DND-41 (cell line): ENCODE results near the gene KCP.

Experiments used
- ATAC-seq: fragments of 200-7000 bp; cut with Tn5 transposase; 3 replicates; pipeline ENCODE4 v1.9.1; 2021; ENCODE audit warnings: low read depth; ENCODE audit not compliant: insufficient read depth
- DNase-seq: peaks from one replicate; pipeline ENCODE4 v3.0.0-alpha.2; 2020
- H2AFZ ChIP-seq: 2 replicates; pipeline ENCODE4 v1.6.0; 2012; ENCODE audit warnings: low read depth, low read length
- H3K27ac ChIP-seq: 2 replicates; pipeline ENCODE4 v1.5.1; 2012; ENCODE audit warnings: low read length, inconsistent platforms
- H3K27me3 ChIP-seq: fragments of 200-600 bp; sonication (generic); 2 replicates; pipeline ENCODE4 v1.6.0; 2012; ENCODE audit warnings: low read length, mild to moderate bottlenecking, inconsistent platforms; ENCODE audit not compliant: insufficient read depth, poor library complexity
- H3K36me3 ChIP-seq: 2 replicates; pipeline ENCODE4 v1.5.1; 2012; ENCODE audit warnings: low read length, inconsistent platforms; ENCODE audit not compliant: insufficient read depth
- H3K4me1 ChIP-seq: 2 replicates; pipeline ENCODE4 v1.5.1; 2012; ENCODE audit warnings: mild to moderate bottlenecking, low read length; ENCODE audit not compliant: insufficient read depth
- H3K4me2 ChIP-seq: 2 replicates; pipeline ENCODE4 v1.6.0; 2012; ENCODE audit warnings: mild to moderate bottlenecking, moderate library complexity, low read length, inconsistent platforms; ENCODE audit not compliant: insufficient read depth
- H3K4me3 ChIP-seq, 2 experiments: fragments of 200-600 bp in 1 of 2; shearing (Covaris generic) in 1 of 2; 2 replicates each; pipeline ENCODE4 v1.5.1; 2012 to 2016; ENCODE audit warnings: inconsistent platforms in 2 of 2, low read length in 2 of 2, mild to moderate bottlenecking in 2 of 2, low read depth in 1 of 2, moderate library complexity in 1 of 2
- H3K79me2 ChIP-seq: 2 replicates; pipeline ENCODE4 v1.6.0; 2012; ENCODE audit warnings: low read length, inconsistent platforms; ENCODE audit not compliant: insufficient read depth
- H3K9ac ChIP-seq: 2 replicates; pipeline ENCODE4 v1.6.0; 2012; ENCODE audit warnings: low read depth, mild to moderate bottlenecking, inconsistent platforms, low read length, moderate library complexity
- H3K9me3 ChIP-seq: 2 replicates; pipeline ENCODE4 v1.5.1; 2012; ENCODE audit warnings: low read length, moderate library complexity, mild to moderate bottlenecking, inconsistent platforms; ENCODE audit not compliant: insufficient read depth, severe bottlenecking
- H4K20me1 ChIP-seq: 2 replicates; pipeline ENCODE4 v1.6.0; 2012; ENCODE audit warnings: low read length; ENCODE audit not compliant: insufficient read depth
- CTCF ChIP-seq: IDR thresholded peaks from 2 replicates; pipeline ENCODE4 v1.5.1; 2012; ENCODE audit warnings: borderline replicate concordance, low read length, moderate library complexity, mild to moderate bottlenecking; ENCODE audit not compliant: poor library complexity, severe bottlenecking; ENCODE audit errors: extremely low read depth
- EZH2 ChIP-seq: IDR thresholded peaks from 3 replicates; pipeline ENCODE4 v1.6.1; 2012; ENCODE audit warnings: borderline replicate concordance, low read depth, mild to moderate bottlenecking, moderate library complexity, low read length, inconsistent platforms; ENCODE audit not compliant: severe bottlenecking

KCP gene

GRCh38 chr7:128852537-128853254 lies 57.8 kb downstream of the KCP start:
- H2AFZ ChIP-seq: no peak overlapping the region
- no peaks in the 10 kb centered on the region for H3K27me3 ChIP-seq
- no peak for DNase-seq
- TF ChIP-seq EZH2: no peak
- no peak for TF ChIP-seq CTCF
- no peaks in the 10 kb centered on the region for H4K20me1 ChIP-seq
- no peaks in the 10 kb centered on the region for H3K79me2 ChIP-seq
- ATAC-seq: no peak
- H3K9ac ChIP-seq: no peak overlapping the region
- no peaks in the 10 kb centered on the region for H3K9me3 ChIP-seq
- no peak overlapping the region for H3K4me3 ChIP-seq
- no peaks in the 10 kb centered on the region for H3K36me3 ChIP-seq
- no peaks in the 10 kb centered on the region for H3K4me1 ChIP-seq
- no peak overlapping the region for H3K4me2 ChIP-seq
- no peak overlapping the region for H3K27ac ChIP-seq

GRCh38 chr7:128849804-128850490 lies 60.6 kb downstream of the KCP start:
- H3K4me3 ChIP-seq: no peak overlapping the region
- H3K27ac ChIP-seq: no peak overlapping the region
- ATAC-seq (no peak), DNase-seq (no peak)
- TF ChIP-seq EZH2 (no peak), CTCF (no peak)
- no peaks in the 10 kb centered on the region for H4K20me1 ChIP-seq
- H3K79me2 ChIP-seq: no peaks in the 10 kb centered on the region
- no peaks in the 10 kb centered on the region for H3K36me3 ChIP-seq
- no peak overlapping the region for H3K9ac ChIP-seq
- no peak overlapping the region for H3K4me2 ChIP-seq
- no peak overlapping the region for H2AFZ ChIP-seq
- H3K9me3 ChIP-seq: no peaks in the 10 kb centered on the region
- no peaks in the 10 kb centered on the region for H3K4me1 ChIP-seq
- no peaks in the 10 kb centered on the region for H3K27me3 ChIP-seq

GRCh38 chr7:128849156-128849515 lies 61.4 kb downstream of the KCP start:
- TF ChIP-seq CTCF: no peak
- TF ChIP-seq EZH2: no peak
- no peaks in the 10 kb centered on the region for H3K36me3 ChIP-seq

More at GRCh38 chr7:128849156-128849515, 61.4 kb downstream of the KCP start:
- DNase-seq (no peak), ATAC-seq (no peak)
- no peaks in the 10 kb centered on the region for H4K20me1 ChIP-seq
- no peak overlapping the region for H3K27ac ChIP-seq
- no peak overlapping the region for H2AFZ ChIP-seq
- H3K9ac ChIP-seq: no peak overlapping the region
- H3K79me2 ChIP-seq: no peaks in the 10 kb centered on the region
- H3K27me3 ChIP-seq: no peaks in the 10 kb centered on the region
- no peaks in the 10 kb centered on the region for H3K4me1 ChIP-seq
- no peak overlapping the region for H3K4me3 ChIP-seq
- no peak overlapping the region for H3K4me2 ChIP-seq
- H3K9me3 ChIP-seq: no peaks in the 10 kb centered on the region
